Measurements from ENCODE around the gene TSPAN2. TPM values are rescaled to one million over a fixed set of nuclear protein-coding genes. Genes with fewer than 3 reads are reported as not detected.

Gene TSPAN2
- total and polyA plus RNA-seq, 2 experiments from 2014 or later: 11.2 to 11.8 TPM

GRCh38 chr1:115023593-115023992, 65.7 kb downstream of the TSPAN2 start (continued):
- TF ChIP-seq CREB1 (CRISPR knock-in tag; IDR thresholded peaks at IDR 0.05; ENCODE audit: low read depth): no peak
- TF ChIP-seq ETS1 (IDR thresholded peaks at IDR 0.05): no peak
- no peak for TF ChIP-seq REST (IDR thresholded peaks at IDR 0.05; ENCODE audit: unreplicated experiment)

GRCh38 chr1:115021145-115021544, 68.2 kb downstream of the TSPAN2 start:
- DNase-seq (ENCODE audit: low spot score) (no peak), ATAC-seq (no peak)
- peaks cover 22% of the 10 kb centered on the region for H3K9me3 Mint-ChIP-seq
- no peak overlapping the region for H3K4me3 ChIP-seq
- H3K36me3 ChIP-seq (ENCODE audit: insufficient read depth): no peaks in the 10 kb centered on the region
- H3K79me2 ChIP-seq (replicated peaks; ENCODE audit: insufficient read depth): no peaks in the 10 kb centered on the region
- H3K27me3 Mint-ChIP-seq (ENCODE audit: insufficient read depth, low read depth, poor library complexity): no peaks in the 10 kb centered on the region
- H3K36me3 Mint-ChIP-seq (ENCODE audit: low read depth): peaks cover 4% of the 10 kb centered on the region; the same call in 2 of the 3 replicates
- no peaks in the 10 kb centered on the region for H3F3A ChIP-seq (replicated peaks; ENCODE audit: low read depth)
- H3K4me1 Mint-ChIP-seq: no peaks in the 10 kb centered on the region
- no peak overlapping the region for H3K27ac Mint-ChIP-seq
- no peak overlapping the region for H3K27ac ChIP-seq (ENCODE audit: low read depth)
- no peak overlapping the region for H2AFZ ChIP-seq
- H3K4me3 Mint-ChIP-seq: no peak overlapping the region
- no peaks in the 10 kb centered on the region for H4K20me1 ChIP-seq (replicated peaks; ENCODE audit: insufficient read depth)
- no peaks in the 10 kb centered on the region for H3K27me3 ChIP-seq (ENCODE audit: insufficient read depth)
- H3K4me2 ChIP-seq: no peak overlapping the region
- H3K4me1 ChIP-seq (ENCODE audit: insufficient read depth): no peaks in the 10 kb centered on the region
- peaks cover 6% of the 10 kb centered on the region for H3K9me2 ChIP-seq (ENCODE audit: insufficient read depth)
- TF ChIP-seq POLR2AphosphoS5 (IDR thresholded peaks at IDR 0.05; ENCODE audit: low read depth) (no peak), EZH2phosphoT487 (IDR thresholded peaks at IDR 0.05; ENCODE audit: unreplicated experiment) (no peak), CTCF (conservative IDR thresholded peaks at IDR 0.05; ENCODE audit: low read depth in 2 of 2) (no peak), STAT1 (IDR thresholded peaks at IDR 0.05; ENCODE audit: unreplicated experiment) (no peak), REST (IDR thresholded peaks at IDR 0.05; ENCODE audit: unreplicated experiment) (no peak), ZNF462 (CRISPR knock-in tag; IDR thresholded peaks at IDR 0.05) (no peak)

Data from GM23338 (cell line).